Activated gamma-delta T cell treated with anti-CD3 and anti-CD28 coated beads, Interleukin-2, amount 50 U/mL, for 16 hours (primary cell): ENCODE data around the gene TMCC2.
A peak's percentile ranks its signal among the peaks of the same experiment; 100 is the strongest.

Source experiments
- DNase-seq: peaks from one replicate; pipeline ENCODE4 v3.0.0-alpha.2; 2020; ENCODE audit warnings: low read depth

TMCC2 gene

DNA sequence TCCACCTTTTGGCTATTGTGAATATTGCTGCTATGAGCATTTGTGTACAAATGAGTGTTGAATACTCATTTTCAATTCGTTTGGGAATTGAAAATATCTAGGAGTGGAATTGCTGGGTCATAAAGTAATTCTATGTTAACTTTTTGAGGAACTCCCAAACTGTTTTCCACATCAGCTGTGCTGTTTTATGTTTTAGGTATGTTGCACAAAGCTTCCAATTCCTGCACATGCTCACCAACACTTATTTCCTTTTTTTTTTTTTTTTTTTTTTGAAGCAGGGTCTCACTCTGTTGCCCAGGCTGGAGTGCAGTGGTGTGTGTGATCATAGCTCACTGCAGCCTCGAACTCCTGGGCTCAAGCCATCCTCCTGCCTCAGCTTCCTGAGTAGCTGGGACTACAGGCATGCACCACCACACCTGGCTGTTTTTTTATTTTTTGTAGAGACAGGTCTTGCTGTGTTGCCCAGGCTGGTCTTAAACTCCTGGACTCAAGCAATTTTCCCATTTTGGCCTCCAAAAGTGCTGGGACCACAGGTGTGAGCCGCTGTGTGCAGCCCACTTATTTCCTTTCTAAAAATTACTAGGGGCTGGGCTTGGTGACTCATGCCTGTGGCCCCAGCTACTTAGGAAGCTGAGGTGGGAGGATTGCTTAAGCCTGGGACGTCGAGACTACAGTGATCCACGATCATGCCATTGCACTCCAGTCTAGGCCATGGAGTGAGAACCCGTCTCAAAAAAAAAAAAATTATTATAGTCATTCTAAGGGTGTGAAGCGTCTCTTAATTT, 33.4 kb downstream of the TMCC2 start:
- no peak for DNase-seq

GRCh38 chr1:205261946-205262691, 34.4 kb downstream of the TMCC2 start:
- no peak for DNase-seq

- no peak for DNase-seq
These were observed 35.0 kb downstream of the TMCC2 start for GRCh38 chr1:205262731-205263171.

GRCh38 chr1:205263580-205264190, 35.9 kb downstream of the TMCC2 start:
- DNase-seq = no peak

GRCh38 chr1:205266611-205267305, 39.0 kb downstream of the TMCC2 start:
- DNase-seq = no peak

DNA sequence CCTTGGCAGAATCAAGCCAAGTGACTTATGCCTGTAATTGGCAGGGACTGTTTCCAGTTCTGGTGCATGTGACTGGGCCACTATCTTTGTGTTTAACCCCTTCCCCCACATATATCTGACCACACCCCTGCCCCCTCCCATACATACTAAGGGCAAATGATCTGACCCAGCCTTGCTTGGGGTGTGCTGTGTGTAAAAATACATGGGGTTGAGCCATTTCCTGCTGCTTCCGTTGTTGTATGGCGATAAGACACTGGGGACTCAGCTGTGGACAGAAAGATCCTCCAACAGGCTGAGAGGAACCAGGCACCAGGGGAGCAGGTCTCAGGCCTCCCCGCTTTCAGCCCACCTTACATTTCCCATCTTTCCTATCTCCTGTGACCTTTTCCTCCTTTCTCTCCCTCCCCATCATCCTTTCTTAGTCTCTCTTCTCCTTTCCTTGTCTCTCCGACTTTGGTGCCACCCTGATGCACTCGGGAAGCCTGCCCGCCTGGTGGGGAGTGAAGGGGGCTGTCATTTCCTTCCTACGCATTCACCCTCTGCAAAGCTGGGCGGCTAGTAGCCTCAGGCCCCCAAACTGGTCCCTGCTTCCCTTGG, 39.7 kb downstream of the TMCC2 start:
- DNase-seq = no peak

- no peak for DNase-seq
These were observed 41.3 kb downstream of the TMCC2 start for GRCh38 chr1:205268846-205269680.

- no peak for DNase-seq
These were observed 42.0 kb downstream of the TMCC2 start for GRCh38 chr1:205269711-205270110.

DNA sequence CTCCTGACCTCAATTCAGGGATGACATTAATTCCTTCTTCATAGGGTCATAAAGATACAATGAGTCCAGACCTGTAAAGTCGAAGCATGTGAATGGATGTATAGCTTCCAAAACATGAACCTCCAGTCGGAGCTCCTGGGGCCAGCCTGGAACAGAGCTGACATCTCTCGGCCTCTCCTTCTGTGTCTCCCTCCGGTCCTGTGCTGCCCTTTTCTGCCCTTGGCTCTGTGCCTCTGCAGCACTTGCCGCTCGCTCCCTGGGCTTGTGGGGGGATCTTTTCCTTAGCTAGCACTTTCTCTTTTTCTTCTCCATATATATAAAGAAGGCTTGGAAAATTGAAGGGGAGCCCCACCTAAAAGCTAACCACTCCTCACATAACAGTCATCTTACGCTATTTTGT, 42.5 kb downstream of the TMCC2 start:
- no peak for DNase-seq

GRCh38 chr1:205270764-205271163, 43.0 kb downstream of the TMCC2 start:
- DNase-seq = no peak

DNA sequence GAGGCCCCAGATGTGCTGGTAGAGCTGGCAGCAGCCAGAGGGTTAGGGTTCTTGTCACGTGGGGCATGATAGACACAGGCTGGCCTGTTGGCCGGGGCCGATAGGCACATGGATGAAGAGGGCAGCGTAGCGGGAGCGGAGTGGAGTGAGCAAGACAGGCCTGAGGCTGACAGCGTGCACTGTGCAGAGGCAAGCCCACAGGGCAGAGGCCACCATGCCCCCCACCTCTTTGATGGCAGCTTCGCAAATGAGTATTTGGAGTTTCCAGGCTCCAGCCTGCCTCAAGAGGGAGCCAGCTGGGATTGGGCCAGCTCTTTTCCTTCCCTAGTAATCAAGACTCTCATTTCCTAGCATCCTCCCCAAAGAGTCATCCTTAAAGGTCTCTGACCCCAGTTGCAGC, 43.5 kb downstream of the TMCC2 start:
- DNase-seq = no peak

GRCh38 chr1:205271745-205272144, 44.0 kb downstream of the TMCC2 start:
- DNase-seq = no peak

DNA sequence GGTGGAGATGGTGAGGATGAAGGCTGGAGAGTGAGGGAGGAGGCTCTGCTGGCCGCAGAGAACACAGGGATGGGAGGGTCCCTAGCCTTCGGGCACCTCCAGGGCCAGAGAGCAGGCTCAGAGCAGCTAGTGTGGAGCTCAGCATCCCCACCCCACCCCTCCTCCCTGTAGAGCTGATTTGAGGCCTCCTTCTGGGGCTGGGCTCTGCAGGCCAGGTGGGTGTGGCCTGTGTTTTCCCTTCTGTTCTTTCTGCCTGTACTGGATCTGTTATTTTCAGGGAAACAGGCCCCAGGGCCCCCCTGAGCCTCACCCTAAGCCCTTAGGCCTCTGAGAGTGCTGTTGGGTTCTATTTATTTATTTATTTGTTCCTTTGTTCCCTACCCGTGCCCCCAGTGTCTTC, 44.8 kb downstream of the TMCC2 start:
- no peak for DNase-seq

DNA sequence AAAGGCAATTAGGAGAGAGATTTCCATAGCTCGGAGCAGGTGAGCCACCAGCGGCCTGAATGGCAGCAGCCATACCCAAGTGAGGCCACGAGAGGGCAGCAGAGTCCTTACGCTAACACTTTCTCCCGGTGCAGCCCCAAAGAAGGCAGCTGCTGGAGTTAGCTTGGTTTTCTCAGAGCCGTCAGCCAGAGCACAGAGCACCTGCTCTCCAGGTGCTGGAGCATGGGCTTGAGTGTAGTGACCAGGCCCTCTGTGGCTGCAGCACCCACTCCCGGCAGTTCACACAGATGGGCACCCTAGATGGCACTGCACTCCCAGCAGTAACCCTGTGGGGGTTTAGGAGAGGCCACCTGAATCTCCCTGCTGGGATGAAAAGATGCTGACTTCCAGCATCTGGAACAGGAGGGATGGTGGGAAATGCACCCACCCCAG, 45.8 kb downstream of the TMCC2 start:
- DNase-seq = peak; percentile 74

DNA sequence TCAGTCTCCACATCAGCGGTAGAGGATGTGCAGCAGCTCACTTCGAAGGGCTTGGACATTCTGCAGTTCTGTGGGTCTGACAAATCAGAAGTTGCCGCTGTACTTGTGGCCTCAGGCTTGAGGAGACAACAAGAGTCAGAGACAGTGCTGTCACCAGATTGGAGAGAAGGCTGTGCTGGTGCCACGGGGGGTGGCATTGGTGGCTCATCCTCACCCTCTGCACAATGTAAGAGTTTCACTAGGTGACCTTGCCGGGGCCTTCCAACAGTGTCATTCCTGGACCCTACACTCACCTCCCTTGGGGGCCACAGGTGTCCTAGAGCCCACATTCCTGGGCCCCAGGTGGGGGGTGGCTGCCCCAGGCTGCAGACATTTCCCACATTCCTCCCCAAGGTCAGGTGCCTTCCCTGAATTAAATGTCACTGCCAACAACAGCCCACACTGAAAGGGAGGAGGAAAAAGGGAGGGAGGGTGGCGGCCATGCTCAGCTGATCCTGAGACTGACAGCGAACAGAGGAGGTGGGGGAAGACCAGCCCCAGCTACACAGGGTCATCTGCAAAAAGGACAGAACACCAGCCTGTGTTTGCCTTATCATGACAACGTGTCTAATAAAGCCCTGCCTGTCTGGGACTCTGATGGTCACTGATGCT, 46.4 kb downstream of the TMCC2 start:
- DNase-seq = no peak

DNA sequence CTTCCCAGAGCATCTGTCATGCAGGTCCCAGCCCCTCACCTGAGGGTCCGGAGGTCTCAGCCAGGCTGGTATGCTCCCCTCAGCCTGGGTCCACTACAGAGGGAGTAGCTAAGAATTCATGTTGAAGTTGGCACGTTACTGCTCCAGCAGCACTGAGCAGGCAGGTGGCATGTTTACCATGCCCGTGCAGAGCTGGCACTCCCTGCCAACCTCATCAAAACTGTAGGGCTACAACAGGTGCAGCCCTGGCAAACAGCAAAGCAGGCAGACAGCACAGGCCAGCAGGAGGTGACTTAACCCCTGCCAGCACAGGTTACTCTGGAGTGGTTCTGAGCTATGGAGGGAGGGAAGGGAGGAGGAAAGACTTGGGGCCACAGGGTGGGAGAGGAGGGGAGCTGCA, 47.4 kb downstream of the TMCC2 start:
- DNase-seq = no peak

GRCh38 chr1:205275916-205276688, 48.4 kb downstream of the TMCC2 start:
- no peak for DNase-seq

DNA sequence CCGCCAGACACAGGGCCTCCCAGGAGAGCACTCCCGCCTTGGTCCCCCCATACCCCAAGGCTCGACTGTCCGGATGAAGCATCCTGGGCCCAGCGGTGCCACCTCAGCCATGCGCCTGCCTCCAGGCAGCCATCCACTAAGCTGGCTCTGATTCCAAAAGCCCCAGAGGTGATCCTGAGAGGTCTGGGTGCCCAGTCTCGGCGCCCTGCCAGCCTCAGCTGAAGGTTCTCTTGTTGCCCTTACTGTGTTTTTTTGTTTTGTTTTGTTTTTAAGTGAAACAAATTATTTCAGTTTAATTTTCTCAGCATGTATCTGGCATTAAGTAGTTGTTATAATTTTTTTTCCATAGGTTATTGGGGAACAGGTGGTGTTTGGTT, 48.9 kb downstream of the TMCC2 start:
- DNase-seq = no peak

- DNase-seq = no peak
These were observed 52.2 kb downstream of the TMCC2 start for GRCh38 chr1:205279986-205280385.
